SIG-M5 treated with dmso at 0.1 percent for 504 hours (cell line): ENCODE results near the gene ANXA4.

Experiments
- DNase-seq: peaks from one replicate; lab custom pipeline; 2025; ENCODE audit not compliant: unreplicated experiment; lab: John Stamatoyannopoulos, UW

The ANXA4 gene

DNA sequence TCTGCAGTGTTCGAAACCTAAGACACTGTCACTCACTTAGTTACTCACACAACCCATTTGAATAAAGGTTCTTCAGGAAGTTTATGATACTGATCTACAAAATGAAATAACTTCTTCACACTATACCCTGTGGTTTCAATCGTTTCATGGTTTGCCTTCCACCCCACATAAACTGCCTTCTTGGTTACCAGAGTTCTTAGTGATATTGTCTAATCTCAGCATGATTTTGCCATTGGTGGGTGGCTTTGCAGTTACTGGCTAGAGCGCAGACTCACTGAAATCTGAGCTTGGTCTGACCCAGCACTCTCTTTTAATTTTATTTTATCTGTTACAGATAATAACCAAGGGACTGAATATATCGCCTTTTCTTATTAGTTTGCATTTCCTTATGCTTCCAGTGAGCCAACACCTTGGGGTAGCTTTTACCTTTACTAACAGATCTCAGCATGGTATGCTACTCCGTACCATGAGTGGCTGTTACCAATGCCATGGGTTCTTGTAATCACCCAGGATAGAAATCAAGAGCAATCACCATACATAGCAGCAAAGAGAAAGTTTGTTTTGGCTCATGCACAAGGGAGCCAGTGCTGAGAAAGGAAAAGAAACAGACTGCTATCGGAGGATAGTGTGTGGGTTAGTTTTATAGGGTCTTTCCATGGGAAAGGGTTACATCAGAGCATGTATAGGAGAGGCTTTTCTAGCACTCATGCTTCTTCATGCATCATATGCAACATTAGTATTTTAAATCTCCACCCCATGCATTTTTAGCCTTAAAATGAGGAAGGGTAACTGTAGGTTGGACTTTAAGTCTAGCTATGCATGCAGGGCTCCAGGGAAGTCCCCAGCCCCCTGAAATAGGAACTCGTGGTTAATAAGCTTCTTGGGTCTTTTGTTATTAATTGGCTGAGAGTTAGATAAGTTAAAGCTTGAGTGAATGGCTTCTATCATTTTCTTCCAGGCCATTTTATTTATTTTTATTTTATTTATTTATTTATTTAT, 33.3 kb downstream of the ANXA4 start:
- DNase-seq, result no peak

- no peak for DNase-seq
Measured at GRCh38 chr2:69776886-69777785, 35.2 kb downstream of the ANXA4 start.

GRCh38 chr2:69777786-69778105, 35.8 kb downstream of the ANXA4 start:
- no peak for DNase-seq

DNA sequence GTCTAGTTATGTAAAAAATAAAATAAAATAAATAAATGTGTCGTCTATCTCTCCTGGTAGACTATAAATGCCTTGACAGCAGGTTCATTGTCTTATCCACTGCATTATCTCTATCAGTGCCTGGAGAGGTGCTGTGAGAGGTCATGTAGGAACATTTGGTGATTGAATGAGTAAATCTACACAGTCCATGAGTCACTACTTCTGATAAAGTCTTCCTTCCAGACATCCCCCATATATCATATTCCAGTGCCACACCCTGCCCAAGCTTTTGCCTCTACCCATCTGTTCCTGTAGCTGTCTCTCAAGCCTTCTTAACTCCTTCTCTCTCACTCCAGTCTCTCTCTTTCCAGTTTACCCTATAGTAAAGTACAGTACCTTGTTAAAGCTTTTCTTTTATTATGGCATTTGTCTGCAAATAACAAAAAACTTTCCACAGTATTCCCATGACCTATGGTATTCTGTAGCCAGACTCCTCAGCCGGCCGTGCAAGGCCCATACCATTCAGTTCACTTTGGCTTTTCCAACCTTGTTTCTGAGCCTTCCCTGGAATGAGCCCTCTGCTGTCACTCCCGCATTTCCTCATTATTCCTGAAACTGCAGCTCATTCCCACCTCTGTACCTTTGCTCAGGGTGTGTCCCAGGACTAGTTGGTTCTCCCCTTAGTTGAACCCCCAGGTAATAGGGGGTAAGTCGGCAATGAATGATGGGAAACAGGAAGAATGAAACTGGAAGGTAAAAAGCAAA, 37.5 kb downstream of the ANXA4 start:
- no peak for DNase-seq

DNA sequence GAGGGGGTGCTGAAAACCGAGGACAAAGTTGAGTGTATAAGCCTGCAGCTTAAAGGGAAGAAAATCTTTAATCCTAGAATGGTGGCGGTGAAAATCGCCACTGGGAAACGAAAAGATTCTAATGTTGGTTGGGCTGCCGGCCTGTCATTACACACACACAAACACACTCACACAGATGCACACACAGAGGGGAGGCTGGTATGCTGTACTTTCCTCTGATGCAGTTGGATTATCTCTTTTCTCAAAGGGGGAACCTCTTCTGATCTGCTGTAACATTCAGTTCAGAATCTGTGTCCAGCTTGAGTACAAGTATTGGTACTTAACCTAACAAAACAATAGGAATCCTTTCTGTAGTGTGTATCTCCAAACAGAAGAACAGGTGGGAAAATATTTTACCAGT, 39.0 kb downstream of the ANXA4 start:
- DNase-seq, result no peak

DNA sequence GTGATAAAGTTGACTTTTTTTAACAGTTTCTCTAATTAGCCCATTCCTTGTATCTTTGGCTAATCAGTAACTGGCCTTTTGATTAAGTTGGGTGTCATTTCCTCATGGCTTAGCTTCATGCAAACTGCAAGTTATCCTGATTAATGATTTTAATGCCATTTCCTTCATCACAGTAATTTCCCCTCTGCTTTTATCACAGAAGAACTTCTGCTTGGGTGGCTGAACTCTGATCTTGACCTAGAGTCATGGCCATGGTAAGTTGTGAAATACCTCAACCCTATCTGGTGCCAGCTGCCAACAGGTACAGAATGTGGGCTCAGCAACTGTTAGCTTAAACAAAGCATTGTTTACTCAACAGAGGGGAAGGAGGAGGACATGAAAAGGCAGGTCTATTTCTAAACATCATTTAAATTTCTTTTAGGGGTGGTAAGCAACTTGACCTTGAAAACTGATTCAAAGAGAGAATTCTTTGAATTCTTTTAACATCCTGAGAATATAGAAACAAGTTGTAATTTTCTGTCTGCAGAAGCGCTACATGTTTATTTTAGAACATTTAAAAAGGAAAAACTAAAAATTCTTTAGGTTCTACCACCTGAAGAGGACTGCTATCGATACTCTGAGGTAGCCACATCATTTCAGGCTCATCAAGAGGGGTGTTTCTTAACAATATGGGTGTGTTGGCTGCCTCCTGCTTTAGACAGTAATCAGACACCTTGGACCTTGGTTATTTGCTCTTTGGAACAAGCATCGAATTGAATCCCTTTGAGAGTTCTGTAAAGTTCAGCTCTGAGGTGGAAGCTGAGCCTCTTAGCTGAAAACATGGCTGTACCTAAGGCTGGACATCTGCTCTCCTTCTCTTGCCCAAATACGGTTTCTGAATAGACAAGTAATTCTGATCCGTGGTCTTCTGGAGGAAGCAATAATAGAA, 39.7 kb downstream of the ANXA4 start:
- DNase-seq, result no peak

DNA sequence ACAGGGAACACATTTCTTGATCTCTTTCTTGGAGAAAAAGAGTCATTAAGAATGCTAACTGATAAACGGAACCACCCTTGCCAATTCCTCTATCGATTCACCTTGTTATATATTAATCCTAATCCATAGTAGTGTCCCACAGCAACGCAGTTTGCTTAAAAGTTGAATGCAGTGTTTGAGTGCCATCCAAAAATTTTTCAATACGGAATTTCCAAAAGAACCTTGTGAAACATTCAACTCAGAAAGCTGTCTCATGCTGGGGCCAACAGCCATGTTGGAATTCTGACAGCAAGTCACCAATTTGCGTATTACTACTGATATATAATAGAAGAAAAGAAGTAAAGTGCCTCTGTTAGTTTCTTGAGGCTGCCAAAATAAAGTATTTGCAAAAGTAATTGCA, 42.3 kb downstream of the ANXA4 start:
- no peak for DNase-seq

DNA sequence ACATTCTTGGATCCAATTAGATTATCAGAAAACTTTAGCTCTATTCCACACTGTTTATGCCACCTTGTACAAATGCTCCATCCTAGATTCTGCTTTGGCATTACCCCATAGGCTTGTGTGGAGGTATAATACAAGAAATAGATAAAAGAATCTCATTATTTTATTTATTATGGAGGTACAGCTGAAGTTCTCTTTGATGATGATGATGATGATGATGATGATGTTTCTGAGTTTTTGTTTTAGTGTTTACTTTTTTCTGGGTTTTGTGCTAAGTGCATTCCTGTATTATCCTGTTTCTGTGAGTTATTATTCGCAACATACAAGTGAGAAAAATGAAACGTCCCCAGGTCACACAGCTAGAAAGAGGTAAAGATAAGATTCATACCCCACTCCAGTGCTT, 43.4 kb downstream of the ANXA4 start:
- DNase-seq, result no peak

DNA sequence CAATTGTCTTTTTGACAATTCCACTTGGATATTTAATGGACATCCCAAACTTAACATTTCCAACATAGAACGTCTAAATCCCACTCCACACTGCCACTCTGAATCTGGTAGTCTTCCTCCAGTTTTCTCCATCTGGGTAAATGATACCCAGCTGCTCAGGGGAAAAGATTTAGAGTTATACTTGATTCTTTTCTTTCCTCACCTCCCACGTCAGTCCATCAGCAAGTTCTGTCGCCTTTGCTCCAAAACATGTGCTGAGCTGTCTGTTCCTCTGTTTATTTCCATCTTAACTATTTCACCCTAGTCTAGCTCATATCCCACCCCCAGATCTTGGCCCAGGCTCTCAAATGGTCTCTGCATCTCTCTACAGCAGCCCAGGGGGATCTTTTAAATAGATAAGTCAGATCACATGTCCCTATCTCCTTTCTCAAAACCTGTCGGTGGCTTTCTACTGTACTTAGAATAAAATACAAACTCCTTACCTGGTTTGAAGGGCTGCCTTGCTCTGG, 44.2 kb downstream of the ANXA4 start:
- no peak for DNase-seq

GRCh38 chr2:69789175-69789721, 47.3 kb downstream of the ANXA4 start:
- DNase-seq, result no peak

DNA sequence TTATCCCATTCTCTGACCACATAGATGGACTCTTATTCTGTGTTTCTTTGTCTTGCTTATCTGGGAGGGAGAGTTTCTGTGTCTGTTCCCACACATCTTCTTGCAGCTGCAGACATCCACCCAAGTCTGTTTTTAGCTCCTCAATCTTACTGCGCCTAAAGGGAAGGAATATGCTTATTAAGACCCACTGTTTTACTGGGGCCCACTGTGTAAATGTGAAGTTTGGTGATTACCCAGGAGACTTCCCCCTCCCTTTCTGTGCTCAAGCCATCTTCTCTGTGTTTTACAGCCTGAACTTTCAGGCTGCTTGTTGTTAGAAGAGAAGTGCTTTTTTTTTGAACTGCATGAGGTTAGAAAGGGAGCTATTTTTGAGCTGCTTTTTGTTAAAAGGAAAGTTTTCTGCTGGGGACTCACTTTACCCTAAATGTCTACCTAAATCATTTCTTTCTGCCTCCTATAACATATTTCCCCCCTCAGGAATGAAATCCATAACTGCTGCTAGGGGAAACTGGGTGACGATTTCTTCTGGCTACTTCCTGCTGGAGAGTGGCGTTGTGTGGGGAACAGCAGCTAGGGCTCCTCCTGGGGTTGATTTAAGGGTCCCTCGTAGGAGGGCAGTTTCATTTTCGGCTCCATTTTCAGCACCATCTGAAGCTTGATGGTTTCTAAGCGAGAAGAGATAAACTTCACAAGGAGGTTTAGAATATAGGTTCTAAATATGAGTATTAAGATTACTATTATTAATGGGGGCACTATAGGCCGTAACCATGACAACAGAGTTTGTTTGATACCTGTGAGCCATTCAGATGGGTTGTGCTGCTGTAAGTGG, 48.1 kb downstream of the ANXA4 start:
- DNase-seq, result no peak

DNA sequence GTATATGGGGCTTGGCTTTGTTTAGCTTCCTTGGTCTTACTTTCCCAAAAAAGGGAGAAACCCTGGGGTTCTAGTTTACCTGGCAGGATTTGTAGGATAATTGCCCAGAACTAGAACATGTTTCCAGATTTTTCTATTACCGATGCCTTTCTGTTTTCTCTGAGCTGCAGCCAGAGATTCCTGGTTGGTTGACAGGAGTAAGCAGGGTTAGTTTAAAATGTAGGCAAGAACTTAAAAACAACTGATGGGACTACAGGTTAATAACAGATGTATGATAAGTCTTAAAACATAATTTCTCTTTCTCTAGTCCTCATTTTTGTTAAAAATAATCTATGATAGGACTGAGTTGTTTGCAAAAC, 48.6 kb downstream of the ANXA4 start:
- no peak for DNase-seq

DNA sequence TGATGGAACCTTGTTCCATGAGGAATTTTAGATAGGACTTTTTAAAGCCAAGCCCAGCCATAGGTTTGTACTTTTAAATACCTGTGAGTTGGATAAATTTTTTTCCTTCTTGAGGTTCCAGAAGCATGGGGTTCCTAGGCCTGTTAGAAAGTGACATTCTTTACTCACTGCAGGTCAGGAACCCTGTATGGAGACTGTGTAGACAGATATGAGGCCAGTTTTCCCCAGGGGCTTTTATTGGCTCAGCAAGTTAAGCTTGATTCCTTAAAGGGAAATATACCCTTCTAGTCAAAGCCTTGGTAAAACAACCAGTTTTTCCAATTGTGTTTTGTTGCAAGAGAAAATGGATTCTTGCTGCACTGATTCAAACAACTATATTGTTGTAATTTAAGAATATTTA, 49.1 kb downstream of the ANXA4 start:
- DNase-seq, result no peak

GRCh38 chr2:69796174-69796573, 54.2 kb downstream of the ANXA4 start:
- no peak for DNase-seq

DNA sequence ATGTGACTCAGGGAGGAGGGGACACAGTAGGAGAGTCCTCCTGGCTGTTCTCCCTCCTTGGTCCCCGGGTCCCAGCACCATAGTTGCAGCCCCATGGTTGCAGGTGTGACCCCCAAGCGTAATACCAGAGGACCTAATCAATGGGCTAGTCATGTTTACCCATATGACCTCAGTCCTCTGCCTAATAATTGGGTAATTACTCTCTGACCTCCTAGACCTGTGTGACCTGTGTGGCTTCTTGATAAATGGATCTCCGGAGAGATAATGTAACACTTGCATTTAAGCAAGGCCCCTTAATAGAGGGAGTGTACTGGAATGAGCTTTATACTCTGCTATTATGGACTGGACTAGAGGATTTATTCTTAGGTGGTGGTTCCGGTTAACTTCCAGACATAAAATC, 55.3 kb downstream of the ANXA4 start:
- DNase-seq, result no peak

- DNase-seq, result no peak
Measured at GRCh38 chr2:69797836-69798289, 55.9 kb downstream of the ANXA4 start.

DNA sequence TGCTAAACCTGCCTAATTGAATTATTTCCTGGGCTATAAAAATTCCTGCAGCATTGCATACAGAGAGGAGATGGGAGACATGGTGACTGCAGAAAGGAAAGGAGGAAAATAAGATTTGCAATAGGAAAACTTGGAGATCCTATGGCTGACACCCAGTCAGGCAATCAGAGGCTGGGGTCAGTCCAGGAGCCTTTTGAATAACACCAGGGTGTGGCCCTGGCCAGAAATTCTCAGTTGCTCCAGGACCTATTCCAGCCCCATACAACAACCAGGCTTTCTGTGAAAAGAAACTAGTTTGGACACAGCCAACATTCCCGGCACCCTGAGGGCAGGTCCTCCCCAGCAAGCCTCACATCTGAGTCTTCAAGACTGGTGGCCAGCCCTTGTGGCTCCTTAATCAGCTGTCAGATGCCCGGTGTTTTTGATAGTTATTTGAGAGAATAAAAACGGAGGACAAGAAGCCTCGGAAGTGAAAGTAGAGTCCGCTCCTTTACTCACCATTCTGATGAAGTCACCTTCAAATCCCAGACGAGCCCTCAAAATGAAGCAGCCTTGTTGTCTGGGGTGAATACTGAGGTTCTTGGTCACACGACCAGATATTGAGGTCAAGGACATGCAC, 56.5 kb downstream of the ANXA4 start:
- no peak for DNase-seq

DNA sequence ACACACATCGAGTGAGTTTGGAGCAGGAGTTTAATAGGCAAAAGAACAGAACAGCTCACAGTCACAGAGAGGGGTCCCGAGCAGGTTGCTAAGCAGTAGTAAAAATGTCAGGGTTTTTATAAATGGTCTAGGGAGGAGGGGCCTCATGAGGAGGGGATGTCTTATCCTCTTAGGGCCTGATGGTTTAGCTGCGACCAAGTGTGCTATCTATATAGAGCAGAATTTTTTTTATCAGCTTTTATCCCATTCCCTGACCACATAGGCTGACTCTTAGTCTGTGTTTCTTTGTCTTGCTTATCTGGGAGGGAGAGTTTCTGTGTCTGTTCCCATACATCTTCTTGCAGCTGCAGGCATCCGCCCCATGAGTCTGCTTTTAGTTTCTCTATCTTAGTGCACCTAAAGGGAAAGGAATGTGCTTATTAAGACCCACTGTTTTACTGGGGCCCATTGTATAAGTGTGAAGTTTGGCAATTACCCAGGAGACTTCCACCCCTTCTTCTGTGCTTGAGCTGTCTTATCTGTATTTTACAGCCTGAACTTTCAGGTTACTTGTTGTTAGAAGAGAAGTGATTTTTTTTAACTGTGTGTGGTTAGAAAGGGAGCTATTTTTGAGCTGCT, 57.1 kb downstream of the ANXA4 start:
- no peak for DNase-seq
